Stimulated activated CD8-positive, alpha-beta memory T cell treated with anti-CD3 and anti-CD28 coated beads, Interleukin-2, amount 100 ng/mL, for 48 hours (primary cell): ENCODE data around the gene SLC43A2.

Source experiments
- DNase-seq, 2 donors: peaks; one replicate each; pipeline ENCODE4 v3.0.0-alpha.2; 2020; ENCODE audit warnings: low read depth in 2 of 2

SLC43A2 gene

DNA sequence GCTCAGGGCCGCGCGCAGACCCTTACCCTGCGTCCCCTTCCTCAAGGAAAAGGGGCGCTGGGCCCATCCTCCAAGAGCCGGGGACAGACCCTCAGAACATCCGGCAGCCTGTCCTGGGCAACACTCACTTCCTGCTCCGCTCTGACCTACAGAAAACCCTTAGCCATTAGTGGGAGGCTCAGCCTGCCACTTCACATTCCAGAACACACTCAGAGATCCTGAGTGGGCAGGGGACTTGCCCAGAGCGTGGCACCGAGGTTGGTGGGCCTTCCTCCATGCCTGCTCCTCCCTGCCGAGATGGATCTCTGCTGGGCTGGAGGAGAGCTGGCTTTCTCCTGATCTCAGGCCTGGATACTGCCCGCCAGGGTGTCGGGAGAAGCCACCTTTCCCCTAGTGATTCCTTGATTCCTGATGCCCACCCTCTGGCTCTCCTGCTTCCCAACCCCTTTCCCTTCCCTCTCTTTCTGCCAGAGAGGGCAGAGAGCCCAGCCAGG, 15.4 kb upstream of the SLC43A2 start:
- DNase-seq, result no peak

DNA sequence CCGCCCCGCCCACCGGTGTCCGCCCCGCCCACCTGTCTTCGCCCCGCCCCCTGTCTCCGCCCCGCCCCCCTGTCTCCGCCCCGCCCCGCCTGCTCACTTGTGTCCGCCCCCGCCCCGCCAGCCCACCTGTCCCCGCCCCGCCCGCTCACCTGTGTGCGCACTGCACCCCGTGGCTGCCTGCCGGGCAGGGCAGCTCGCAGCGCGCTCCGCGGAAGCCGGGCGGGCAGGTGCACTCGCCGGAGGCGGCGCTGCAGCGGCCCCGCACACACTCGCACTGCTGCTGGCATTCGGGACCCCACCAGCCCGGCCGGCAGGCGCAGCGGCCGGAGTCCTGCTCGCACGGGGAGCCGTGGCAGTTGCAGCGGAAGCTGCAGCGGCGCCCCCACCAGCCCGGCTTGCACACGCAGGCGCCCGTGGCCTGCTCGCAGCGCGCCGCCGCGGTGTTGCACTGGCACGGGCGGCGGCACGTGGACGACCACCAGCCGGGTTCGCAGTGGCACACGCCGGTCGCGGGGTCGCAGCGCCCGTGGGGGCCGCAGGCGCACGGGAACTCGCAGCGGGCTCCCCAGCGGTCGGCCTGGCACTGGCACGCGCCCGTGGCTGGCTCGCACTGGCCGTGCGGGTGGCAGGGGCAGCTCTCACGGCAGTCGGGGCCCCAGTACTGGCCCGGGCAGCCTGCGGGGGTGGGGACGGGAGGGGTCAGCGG, 14.8 kb upstream of the SLC43A2 start:
- no peak for DNase-seq

DNA sequence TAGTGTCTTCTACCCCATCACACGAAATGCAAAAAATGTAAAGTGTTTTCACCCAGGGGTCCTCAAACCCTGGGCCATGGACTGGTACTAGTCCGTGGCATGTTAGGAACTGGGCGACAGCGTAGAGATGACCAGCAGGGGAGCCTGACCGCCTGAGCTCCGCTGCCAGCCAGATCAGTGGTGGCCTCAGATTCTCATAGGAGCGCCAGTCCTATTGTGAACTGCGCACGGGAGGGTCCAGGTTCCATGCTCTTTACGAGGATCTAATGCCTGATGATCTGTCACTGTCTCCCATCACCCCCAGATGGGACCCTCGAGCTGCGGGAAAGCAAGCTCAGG, 12.4 kb upstream of the SLC43A2 start:
- DNase-seq, result no peak

GRCh38 chr17:1640329-1641064, 11.9 kb upstream of the SLC43A2 start:
- DNase-seq, result no peak

- DNase-seq, result no peak
Measured at GRCh38 chr17:1639549-1640180, 11.0 kb upstream of the SLC43A2 start.

DNA sequence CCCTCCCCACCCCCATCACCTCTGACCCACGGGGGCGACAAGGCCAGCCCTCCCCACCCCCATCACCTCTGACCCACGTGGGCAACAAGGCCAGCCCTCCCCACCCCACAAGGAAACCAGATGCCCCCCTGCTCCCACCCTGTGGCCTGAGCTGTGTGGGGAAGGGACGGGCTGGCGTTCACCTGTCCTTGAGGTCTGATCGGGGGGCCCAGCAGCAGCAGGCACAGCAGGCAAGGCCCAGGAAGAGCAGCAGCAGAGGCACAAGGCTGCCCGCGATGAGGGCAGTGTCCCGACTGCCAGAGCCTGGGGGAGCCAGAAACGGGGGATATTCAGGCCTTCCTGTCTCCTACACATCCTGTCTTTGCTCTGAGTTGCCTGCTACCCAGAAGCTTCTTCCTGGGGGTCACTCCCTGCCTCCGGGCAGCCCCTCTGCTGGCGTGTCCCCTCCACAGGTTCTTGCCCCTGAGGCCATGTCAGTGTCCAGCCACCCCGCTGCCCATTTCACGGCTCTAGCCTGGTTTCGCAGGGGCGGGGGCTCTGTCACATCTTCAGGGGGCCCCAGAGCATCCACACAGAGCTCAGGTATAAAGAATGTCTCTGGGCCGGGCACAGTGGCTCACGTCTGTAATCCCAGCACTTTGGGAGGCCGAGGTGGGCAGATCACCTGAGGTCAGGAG, 10.1 kb upstream of the SLC43A2 start:
- no peak for DNase-seq

GRCh38 chr17:1638171-1638590, 9.5 kb upstream of the SLC43A2 start:
- DNase-seq, result no peak

DNA sequence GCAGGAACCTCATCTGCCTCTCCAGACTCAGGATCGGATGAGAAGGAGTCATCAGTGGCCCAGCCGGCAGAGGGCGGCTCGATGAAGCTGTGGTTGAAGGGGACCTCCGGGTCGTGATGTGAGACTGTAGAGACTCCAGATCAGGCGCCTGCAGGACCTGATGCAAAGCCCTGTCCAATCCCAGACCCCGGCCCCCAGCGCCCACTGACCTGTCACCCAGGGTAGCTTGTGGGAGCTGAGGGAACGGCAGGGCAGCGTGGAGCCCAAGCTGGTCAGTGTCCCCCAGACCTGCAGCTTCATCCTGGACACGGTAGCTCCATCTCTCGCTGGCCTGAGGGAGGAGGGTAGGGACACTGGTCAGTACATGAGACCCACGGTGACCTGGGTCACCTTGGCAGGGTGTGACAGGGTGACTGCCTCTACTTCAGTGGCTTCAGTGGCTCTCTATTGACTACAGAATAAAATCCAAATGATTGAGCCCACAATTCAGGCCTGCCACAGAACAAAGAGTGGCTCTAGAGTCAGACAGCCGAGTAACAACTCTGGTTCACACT, 8.2 kb upstream of the SLC43A2 start:
- no peak for DNase-seq

GRCh38 chr17:1635675-1636465, 7.2 kb upstream of the SLC43A2 start:
- no peak for DNase-seq

DNA sequence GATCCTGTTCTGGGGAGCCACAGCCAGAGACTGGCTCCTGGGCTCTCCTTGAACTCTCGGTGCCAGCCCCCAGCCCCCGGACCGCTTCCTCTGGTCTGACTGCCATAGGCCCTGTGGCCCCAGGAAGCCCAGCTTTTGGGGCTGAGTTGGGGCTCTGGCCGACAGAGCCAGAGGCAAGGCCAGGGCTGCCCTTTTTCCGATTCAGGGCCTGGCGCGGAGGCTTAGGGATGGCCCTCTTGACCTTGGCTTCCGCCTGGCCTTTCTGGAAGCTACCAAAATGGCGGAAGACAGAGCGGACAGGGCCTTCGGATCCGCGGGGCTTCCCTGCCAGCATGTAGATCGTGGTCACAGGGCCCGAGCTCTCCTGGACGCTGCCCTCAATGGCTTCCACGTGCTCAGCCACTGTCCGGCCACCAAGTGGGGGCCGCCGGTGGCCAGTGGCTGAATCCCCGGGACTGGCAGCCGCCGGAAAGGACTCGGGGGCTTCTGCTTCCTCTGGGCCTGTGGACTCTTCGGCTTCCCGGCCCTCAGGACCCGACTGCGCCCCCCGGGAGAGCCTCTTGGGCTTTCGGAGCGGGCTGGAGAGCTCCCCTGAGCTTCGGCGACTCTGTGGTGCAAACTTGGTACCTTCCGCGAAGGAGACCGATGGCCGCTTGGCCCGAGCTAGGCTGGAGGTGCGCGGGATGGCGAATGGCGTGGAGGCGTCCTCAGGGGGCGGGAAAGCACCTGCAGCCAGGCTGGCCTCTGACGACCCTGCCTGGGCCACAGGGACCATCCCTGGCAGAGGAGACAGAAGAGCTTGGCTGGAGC, 6.4 kb upstream of the SLC43A2 start:
- no peak for DNase-seq

GRCh38 chr17:1630662-1631061, 2.0 kb upstream of the SLC43A2 start:
- DNase-seq, result no peak

GRCh38 chr17:1629504-1630310, 1.1 kb upstream of the SLC43A2 start:
- peak; percentile 81 to 82 for DNase-seq

DNA sequence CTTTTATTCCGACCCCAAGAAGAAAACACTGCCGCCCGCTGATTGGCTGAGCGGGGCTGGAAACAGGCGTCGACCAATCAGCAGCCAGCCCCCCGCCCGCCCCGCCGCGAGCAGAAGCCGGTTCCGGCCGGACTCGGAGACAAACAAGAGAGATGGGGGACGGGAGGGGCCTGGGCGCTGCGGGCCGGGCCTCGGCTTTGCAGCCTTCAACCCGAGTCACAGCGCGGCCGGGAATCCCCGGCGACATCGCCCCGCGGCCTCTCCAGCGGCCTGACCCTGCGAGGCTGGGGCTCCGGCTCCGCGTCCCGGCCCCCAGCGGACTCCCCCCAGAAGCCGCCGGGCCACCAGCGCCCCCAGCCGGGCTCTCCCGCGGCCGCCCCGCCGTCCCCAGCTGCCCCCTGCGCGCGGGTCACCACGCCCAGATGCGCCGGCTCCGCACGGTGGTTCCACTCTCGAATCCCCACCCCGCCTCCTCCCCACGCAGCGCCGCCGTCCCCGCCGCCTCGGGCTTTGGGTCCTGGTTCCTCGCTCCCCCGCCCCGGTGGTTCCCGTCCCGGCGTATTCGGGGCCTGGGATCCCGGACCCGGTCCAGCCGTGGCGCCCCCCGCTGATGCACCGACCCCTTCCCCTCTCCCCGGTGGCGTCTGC, 346 bp upstream of the SLC43A2 start:
- peak; percentile 84 to 88 for DNase-seq

GRCh38 chr17:1627182-1627981, 1.3 kb downstream of the SLC43A2 start:
- no peak for DNase-seq

DNA sequence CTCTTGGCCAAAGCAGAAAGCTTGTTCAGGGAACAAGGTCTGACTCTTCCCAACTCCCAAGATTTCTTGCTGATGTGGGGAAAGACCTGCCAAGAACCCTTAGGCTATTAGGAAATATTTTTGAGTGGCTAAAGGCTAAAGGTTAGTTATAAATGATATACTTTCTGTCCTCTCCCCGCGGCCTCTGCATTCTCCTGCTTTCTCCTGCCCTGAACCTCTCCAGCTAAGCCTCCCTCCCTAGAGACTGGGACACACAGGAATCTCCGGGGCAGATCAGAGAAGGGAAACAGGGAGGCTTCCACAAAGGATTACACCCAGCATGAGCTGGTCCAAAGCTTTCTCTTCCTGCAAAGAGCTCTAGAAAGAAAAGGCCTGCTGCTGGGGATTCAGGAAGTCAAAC, 2.3 kb downstream of the SLC43A2 start:
- no peak for DNase-seq

GRCh38 chr17:1625581-1625980, 3.1 kb downstream of the SLC43A2 start:
- DNase-seq, result no peak

DNA sequence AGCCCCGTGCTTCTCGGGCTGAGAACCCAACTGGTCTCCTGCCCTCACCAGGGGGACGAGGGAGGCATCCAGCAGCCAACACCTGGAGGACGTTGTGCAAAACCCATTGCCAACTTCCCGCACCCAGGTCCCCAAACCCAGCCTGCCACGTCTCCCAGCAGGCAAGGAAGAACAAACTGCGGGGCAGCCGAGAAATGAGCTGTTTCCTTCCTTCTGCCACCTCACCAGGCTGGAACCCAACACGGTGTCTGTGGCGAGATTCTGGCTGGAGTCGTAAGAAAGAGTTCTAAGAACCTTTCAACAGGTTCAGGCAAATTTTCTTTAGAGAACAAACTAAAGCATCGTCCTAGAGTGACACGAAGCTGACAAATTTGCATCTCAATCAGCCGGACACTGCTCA, 3.6 kb downstream of the SLC43A2 start:
- DNase-seq, result no peak

- no peak for DNase-seq
Measured at GRCh38 chr17:1624650-1625049, 4.0 kb downstream of the SLC43A2 start.
